Testis (tissue), 3 donors: ENCODE results near the gene BACE2. TPM values are rescaled to one million over a fixed set of nuclear protein-coding genes. Genes with fewer than 3 reads are reported as not detected.

ENCODE experiments used
- DNase-seq: peaks from one replicate; pipeline ENCODE4 v3.0.0-alpha.2; 2019
- H3K27ac ChIP-seq, 2 donors: fragments of 200-600 bp; sonication (generic); one replicate each; pipeline ENCODE4 v1.5.1; 2019
- H3K27me3 ChIP-seq: fragments of 200-600 bp; sonication (generic); one replicate; pipeline ENCODE4 v1.5.1; 2019
- H3K36me3 ChIP-seq: fragments of 200-600 bp; sonication (generic); one replicate; pipeline ENCODE4 v1.5.1; 2017; ENCODE audit warnings: low read depth; ENCODE audit errors: missing control alignments
- H3K4me1 ChIP-seq: fragments of 200-600 bp; sonication (generic); one replicate; pipeline ENCODE4 v1.5.1; 2019
- H3K4me3 ChIP-seq, 2 donors: fragments of 200-600 bp; sonication (generic); one replicate each; pipeline ENCODE4 v1.5.1; 2017 to 2019
- H3K9me3 ChIP-seq: fragments of 200-600 bp; sonication (generic); one replicate; pipeline ENCODE4 v1.5.1; 2017
- CTCF ChIP-seq, 3 experiments: fragments of 450-650 bp in 2 of 3; fragments of 200-600 bp in 1 of 3; sonication (generic) in 1 of 3; IDR thresholded peaks; one replicate each; pipeline ENCODE4 v1.5.1; 2016 to 2019; ENCODE audit warnings: antibody characterized with exemption in 3 of 3, mild to moderate bottlenecking in 2 of 3, moderate library complexity in 1 of 3
- POLR2A ChIP-seq: fragments of 450-650 bp; IDR thresholded peaks from one replicate; pipeline ENCODE4 v1.6.1; 2017; ENCODE audit warnings: antibody characterized with exemption, mild to moderate bottlenecking, moderate library complexity
- WGBS, 2 donors: methylation state at CpG; one replicate each; pipeline ENCODE4 v1.1.5; 2018; 5-methylcytosine and 5-hydroxymethylcytosine counted together
- intact Hi-C: fragments of 100-400 bp; cut with DNase I; formaldehyde crosslinking; loops from one replicate; pipeline ENCODE4 v1.15.1; 2023; ENCODE audit warnings: low total_unique reads
- polyA plus RNA-seq: library from polyadenylated mRNA; stranded (reverse); fragments of 350-450 nt; fragmentation: Illumina TruSeq; extraction: RNeasy Lipid Tissue Mini Kit (QIAGEN cat#74804); gene quantifications from one replicate; pipeline ENCODE4 v1.2.3, GENCODE V29; 2014; ENCODE audit warnings: low read depth, low replicate concordance; ENCODE audit not compliant: insufficient read depth
- total RNA-seq, 2 donors: library from RNA; depleted of rRNA; stranded (reverse); fragments of >200 nt; gene quantifications; one replicate each; pipeline ENCODE4 v1.2.3, GENCODE V29; 2016

The BACE2 gene
- total and polyA plus RNA-seq, 3 donors from 2014 or later, result 17.4 to 28.6 (median 21.8) TPM

DNA sequence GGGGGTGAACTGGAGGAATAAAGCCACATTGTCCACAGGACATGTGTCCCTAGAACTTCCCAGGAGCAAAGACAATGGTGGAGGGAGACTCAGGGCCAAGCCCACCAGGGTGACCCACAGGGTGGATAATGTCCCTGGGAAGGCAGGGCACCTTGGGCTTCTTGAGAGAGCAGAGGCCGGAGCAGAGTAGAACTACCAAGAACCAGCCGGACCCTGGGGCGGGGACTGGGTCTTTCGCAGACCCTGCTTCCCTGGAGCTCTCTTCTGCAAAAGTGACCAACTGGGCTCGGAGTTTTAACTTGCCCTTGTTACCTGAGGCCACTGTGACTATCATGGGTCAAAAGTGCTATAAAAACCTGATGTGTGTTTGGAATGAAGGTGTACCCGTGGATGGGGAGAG is 147.8 kb downstream of the BACE2 start:
- WGBS, 2 donors, result 87 to 88% methylated on average over 6 of the region's 6 CpGs
- H3K4me3 ChIP-seq, result no peak overlapping the region

DNA sequence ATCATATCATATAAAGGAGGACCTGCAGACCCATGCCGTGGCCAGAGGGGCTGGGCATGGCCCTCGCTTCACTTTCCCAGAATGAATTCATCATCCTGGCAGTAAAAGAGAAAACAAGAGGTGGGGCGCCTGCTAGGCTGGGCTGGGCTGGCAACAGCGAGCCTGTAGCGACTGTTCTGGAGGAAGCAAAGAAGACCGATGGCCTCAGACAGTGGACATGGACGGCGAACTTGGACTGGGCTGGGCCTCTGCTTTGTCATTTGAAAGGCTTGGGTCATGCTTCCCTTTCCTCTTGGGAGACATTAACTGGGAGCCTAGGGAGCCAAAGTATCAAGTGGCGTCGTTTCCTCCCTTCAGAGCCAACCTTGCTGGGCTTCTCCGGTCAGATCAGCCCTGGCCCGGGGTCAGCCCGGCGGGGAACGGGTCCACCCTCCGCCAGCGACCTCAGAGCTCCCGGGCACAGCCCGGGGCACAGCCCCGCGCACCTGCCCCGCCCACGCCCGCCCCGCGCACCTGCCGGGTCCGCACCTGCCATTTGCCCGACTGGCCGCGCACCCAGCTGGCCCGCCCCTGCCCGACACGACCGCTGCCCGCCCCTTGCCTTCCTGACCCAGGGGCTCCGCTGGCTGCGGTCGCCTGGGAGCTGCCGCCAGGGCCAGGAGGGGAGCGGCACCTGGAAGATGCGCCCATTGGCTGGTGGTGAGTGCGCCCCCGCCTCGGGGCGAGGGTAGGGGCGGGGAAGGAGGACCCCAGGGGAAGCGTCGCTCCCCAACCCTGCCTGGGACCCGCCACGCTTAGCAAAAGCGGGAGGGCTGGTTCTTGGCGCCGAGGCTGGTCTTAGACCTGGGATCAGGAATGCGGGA is 148.5 kb downstream of the BACE2 start, which contains the start of gene FAM3B:
TSS of gene FAM3B (plus strand) at position 602 of the 863 bp plus-strand sequence. CDS start at position 681, 79 bp downstream.
- Histone ChIP-seq H3K4me1 (peaks cover 6% of the 10 kb centered on the region), H3K4me3 (peak within 1 kb of the TSS in 1 of 2 donors; percentile 17), H3K9me3 (no peaks in the 10 kb centered on the region), H3K36me3 (no peaks in the 10 kb centered on the region), H3K27me3 (no peaks in the 10 kb centered on the region), H3K27ac (no peak within 1 kb of the TSS)
- intact Hi-C loops, result no loop called here
- TF ChIP-seq POLR2A (no peak), CTCF (IDR thresholded peaks at IDR 0.05) (no peak)
- WGBS, 2 donors, result 11 to 13% methylated on average over 7 to 49 of the region's 55 CpGs
- DNase-seq, result no peak

More for the DNA sequence above, 147.8 kb downstream of the BACE2 start:
- no peak for TF ChIP-seq POLR2A
- TF ChIP-seq CTCF (IDR thresholded peaks at IDR 0.05), result no peak
- Histone ChIP-seq H3K27ac (no peak overlapping the region), H3K27me3 (no peaks in the 10 kb centered on the region), H3K9me3 (no peaks in the 10 kb centered on the region), H3K36me3 (no peaks in the 10 kb centered on the region), H3K4me1 (peaks cover 6% of the 10 kb centered on the region)
- no peak for DNase-seq
- intact Hi-C loops, result no loop called here

DNA sequence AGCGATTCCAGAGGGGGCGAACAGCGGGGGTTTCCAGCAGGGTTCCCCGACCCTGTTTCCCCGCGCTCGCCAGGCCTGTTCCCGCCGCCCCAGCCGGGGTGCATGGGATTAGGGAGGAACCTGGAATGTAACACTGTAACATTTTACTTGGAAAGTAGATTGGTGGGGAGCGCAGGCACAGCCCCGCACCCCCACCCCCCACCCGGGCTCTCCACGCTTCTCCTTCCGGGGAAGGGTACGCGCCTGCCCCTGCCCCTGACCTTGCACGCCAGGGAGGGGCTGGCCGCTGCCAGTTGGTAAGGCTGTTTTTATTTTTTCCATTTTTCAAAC is 149.1 kb downstream of the BACE2 start:
- H3K27me3 ChIP-seq, result no peaks in the 10 kb centered on the region

DNA sequence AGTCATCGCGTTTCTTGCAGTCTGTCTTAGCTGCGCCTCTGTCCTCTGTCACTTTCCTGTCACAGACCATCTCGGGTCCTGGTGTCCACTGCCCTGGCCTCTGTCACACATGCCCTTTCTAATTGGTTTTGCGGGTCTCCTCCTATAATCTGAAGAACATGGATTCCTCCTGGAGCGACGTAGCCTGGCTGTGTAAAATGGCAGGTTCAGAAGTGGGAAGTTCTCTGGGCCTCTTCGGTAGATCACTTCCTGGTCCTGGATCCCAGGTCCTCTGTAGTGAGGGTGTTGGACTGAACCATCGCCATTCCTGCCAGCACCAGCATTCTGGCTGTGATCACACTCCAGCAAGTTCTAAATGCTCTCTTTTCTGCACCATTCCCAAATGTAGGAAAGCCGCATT is 149.5 kb downstream of the BACE2 start:
- DNase-seq, result no peak
- Histone ChIP-seq H3K27me3 (no peaks in the 10 kb centered on the region), H3K4me3 (no peak overlapping the region), H3K27ac (no peak overlapping the region), H3K4me1 (peaks cover 6% of the 10 kb centered on the region), H3K36me3 (no peaks in the 10 kb centered on the region), H3K9me3 (no peaks in the 10 kb centered on the region)
- TF ChIP-seq CTCF (IDR thresholded peaks at IDR 0.05), result no peak
- no peak for TF ChIP-seq POLR2A
- WGBS, 2 donors, result 46 to 69% methylated on average over 10 of the region's 10 CpGs
- intact Hi-C loops, result no loop called here

More for the DNA sequence above, 149.1 kb downstream of the BACE2 start:
- TF ChIP-seq CTCF (IDR thresholded peaks at IDR 0.05), result no peak
- no peak for TF ChIP-seq POLR2A
- H3K27ac ChIP-seq, result no peak overlapping the region
- peaks cover 6% of the 10 kb centered on the region for H3K4me1 ChIP-seq
- no peaks in the 10 kb centered on the region for H3K36me3 ChIP-seq
- 1 to 5% methylated on average over 9 to 19 of the region's 19 CpGs for WGBS, 2 donors
- intact Hi-C loops, result no loop called here
- DNase-seq, result no peak
- no peaks in the 10 kb centered on the region for H3K9me3 ChIP-seq
- H3K4me3 ChIP-seq, result peak overlapping the region in 1 of 2 donors; percentile 17

DNA sequence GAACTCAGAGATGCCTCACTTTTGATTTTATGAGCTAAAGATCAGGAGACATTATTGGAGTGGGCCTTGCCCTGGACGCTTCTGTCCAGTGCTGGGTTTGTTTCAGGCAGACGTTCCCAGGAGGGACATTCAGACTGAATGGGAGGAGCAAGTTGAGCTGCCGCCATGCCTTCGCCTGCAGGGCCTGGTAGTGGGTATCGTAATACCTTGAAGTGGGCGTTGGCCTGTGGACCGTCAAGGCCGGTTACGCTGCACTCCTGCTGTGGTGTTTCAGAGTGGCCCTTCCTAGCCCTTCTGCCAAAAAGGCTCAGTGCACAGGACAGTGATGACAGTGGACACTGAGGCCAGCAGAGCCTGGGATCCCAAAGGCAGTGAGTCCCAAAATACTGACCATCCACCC is 150.3 kb downstream of the BACE2 start:
- H3K4me3 ChIP-seq, result no peak overlapping the region
- WGBS, 2 donors, result 89 to 93% methylated on average over 3 to 9 of the region's 9 CpGs
- intact Hi-C loops, result no loop called here
- no peak for TF ChIP-seq CTCF (IDR thresholded peaks at IDR 0.05)
- no peak for TF ChIP-seq POLR2A
- peaks cover 6% of the 10 kb centered on the region for H3K4me1 ChIP-seq
- no peaks in the 10 kb centered on the region for H3K9me3 ChIP-seq
- no peaks in the 10 kb centered on the region for H3K36me3 ChIP-seq
- DNase-seq, result no peak
- H3K27ac ChIP-seq, result no peak overlapping the region
- no peaks in the 10 kb centered on the region for H3K27me3 ChIP-seq
